ENCODE data around the gene GALNT2.

The GALNT2 gene

GRCh38 chr1:230287674-230288315, 220.8 kb downstream of the GALNT2 start:
- DNase-seq, result no peak

DNA sequence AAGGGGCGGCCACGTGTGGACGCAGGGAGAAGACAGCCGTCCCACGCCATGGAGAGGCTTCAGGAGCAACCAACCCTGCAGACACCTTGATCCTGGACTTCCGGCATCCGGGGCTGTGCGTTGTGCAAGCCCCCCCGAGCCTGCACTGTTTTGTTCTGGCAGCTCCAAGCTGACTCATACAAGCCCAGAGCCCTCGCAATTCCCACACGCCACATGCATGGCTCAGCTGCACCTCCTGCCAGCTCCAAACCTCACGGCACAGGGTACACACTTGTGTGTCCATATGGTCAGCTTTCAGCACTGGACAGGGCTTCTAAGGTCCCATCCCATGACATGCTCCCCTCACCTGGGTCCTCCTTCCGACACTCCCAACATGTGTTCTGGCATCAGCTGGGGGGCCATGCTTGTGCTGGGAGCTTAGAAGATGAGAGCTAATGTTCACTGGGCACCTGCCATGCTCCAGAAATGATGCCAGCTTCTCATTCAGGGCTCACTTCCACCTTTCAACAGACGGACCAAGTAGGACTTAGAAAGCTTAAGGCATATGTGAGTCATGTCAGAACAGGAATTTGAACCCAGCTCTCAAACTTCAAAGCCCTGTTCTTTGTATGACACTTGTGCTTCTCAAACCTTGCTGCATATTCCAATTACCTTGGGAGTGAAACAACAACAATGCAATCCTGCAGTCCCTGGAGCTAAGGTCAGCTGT, 221.8 kb downstream of the GALNT2 start:
- DNase-seq, result no peak

DNA sequence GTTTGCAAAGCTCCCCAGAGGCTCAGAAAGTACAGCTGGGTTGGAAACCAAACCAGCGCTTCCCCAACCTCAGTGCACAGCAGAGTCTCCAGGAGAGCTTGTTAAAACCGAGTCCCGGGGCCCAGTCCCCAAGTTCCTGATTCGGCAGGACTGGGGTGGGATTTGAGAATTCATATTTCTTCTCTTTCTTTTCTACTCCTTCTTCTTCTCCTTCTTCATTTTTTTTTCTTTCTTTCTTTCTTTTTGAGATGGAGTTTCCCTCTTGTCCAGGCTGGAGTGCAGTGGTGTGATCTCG, 222.3 kb downstream of the GALNT2 start:
- DNase-seq, result no peak

DNA sequence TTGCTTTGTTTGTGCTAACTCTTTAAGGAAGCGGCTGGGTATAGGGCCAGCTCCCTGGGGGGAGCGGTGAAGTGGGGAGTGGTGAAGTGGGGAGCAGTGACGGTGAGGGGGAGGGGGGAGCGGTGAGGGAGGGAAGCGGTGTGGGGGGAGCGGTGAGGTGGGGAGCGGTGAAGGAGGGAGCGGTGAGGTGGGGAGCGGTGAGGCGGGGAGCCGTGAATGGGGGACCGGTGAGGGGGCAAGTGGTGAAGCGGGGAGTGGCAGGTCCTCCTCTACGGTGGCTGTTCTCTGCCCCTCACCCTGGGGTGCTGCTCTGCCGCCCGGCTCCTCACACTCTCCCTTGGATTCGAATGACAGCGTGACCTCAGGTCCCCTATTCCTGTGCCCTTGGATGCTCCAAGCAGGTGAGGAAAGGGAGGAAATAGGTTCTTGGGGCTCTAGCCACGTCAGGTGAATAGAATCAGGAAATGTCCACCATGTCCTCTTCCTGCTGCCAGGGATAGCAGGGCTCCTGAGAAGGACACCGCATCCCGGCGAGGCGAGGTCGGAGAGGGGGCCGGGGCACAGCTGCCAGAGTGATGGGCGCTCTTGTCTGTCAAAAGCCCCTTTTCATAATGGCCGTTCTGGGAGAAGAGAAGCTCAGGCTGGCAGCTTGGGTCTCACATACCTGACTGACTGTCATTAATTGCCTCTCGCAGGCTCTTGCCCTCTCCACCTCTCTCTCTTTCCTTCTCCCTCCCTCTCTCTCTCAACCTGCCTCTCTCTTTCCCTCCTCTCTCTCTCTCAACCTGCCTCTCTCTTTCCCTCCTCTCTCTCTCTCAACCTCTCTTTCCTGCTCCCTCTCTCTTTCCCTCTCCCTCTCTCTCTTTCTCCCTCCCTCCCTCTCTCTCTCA, 224.9 kb downstream of the GALNT2 start:
- no peak for DNase-seq

- DNase-seq, result no peak
These were observed 225.8 kb downstream of the GALNT2 start for GRCh38 chr1:230292689-230293389.

GRCh38 chr1:230293390-230293700, 226.3 kb downstream of the GALNT2 start:
- no peak for DNase-seq

GRCh38 chr1:230295367-230295766, 228.3 kb downstream of the GALNT2 start:
- DNase-seq, result no peak

DNA sequence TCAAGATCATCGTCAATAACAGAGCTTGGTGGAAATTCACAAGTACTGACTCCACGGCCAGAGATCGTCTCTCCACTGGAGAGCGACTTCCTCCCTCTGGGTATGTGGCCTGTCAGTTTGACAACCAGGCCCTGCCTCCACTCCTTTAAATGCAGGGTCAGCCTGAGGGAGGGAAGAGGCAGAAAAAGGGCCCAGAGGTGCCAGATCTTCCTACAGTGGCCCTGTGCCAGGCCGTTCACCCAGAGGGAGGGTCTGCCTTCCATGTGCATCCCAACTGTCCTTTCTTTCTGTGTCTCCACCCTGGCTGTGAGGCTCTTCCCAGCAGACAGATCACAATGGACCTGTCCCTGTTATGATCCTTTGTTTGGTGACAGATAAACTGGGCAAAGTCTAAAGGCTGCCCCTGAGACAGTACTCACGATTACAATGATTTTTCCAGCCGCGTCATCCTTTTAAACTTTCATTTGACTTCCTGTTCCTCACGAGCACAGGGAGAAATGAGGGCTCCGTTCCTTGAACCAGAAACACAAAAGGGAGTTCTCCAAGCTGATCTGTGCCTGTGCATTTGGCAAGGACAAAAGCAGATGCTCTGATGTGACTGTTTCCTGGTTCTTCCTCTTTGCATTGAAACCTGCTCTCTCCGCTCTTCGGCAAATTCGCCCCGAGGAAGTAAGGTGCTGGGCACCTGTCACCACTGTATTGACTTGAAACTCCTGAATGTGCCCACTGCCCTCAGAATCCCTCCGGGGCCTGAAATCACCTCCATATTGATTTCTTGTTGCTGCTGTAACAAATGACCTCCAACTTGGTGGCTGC, 232.4 kb downstream of the GALNT2 start:
- no peak for DNase-seq

DNA sequence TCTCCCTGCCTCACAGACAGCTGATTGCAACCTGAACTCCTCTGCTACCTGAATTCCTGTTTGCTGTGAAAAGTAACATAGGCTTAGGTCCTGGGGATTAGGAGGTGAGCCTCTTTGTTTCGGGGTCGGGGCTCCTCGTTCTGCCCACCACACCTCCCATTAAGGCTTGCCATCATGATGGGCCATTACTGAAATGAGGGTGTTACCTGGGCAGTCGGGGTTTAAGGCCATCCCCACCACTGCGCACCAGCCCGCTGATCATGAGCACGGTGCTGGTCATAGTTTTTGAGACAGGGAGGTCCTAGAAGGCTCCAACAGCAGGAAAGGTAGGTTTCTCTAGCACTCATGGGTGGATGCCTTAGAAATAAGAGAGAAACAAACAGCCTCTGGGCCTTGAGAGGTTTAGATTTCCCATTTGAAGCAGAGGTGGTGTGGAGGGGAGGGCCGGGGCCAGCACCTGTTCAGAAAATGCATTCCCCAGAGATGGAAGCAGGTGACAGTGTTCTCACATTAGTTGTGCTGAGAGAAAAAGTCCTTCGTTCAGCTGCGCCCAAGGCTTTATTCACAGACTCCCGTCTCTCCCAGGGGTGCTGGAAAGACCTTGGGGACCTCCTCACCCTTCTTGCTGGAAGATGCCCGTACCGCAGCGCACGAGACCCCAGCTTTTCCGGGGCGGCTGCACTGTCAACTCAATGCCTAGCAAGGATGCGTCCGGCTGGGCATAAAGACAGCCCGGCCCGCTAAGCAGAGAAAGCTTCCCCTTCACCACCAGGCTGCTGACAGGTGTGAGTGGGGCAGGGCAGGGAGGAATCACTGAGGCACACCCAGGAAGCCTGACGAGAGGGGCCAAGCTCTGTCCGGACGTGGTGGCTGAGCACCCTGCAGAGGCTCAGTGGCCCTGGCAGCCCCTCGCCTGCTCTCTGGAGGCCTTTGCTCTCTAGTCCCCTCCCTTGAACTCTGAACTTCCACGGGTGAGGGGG, 233.6 kb downstream of the GALNT2 start:
- DNase-seq, result no peak

- no peak for DNase-seq
These were observed 234.3 kb downstream of the GALNT2 start for GRCh38 chr1:230301322-230301721.

- no peak for DNase-seq
These were observed 234.8 kb downstream of the GALNT2 start for GRCh38 chr1:230301822-230302221.

DNA sequence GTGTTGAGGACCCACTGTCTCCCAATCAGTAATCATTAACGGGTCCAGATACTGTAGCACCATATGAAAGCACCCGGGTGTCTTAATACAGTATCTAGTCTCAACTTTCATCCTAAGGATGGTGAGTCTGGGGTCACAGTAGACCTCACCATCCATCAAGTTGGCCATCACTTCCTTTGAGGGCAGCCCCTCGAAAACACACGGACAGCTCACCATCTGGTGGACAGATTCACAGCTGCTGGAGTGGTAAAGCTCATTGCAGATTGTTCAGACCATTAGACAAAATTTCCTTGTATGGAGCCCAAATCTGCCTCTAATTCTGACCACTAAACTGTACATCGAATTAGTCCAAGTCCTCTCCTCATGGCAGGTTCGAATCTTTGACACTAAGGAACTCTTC, 236.0 kb downstream of the GALNT2 start:
- no peak for DNase-seq

GRCh38 chr1:230303822-230304221, 236.8 kb downstream of the GALNT2 start:
- no peak for DNase-seq

DNA sequence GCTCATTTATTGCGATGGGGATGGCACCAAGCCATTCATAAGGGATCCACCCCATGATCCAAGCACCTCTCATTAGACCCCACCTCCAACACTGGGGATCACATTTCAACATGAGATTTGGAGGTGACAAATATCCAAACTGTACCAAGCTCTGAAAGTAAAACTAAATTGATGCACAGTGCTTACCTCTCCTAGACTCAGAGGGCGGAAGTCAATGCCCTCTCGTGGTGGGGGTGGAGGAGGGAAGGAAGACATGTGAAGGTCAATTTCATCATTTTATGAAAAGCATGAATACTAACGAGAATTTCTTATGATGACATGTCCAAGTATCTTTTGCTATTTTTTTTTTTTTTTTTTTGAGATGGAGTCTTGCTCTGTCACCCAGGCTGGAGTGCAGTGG, 239.1 kb downstream of the GALNT2 start:
- DNase-seq, result no peak

DNA sequence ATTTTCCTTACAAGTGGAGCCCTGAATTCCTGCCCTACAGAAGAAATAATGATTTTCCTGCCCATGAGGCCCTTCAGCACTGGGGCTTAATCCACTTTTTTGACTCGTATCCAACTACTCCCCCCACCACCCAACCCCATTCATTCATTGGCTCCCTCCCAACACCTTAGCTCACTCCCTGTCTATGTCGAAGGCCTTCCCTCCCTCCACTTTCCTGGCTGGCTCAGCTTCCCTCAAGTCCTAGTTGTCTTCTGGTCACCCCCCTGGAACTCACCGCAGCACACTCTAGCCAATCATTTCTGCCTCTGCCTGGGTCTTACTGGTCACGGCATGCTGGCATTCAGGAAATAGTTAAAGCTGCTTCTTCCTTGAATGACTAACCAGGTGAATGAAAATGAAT, 240.2 kb downstream of the GALNT2 start:
- no peak for DNase-seq

GRCh38 chr1:230308039-230308438, 241.0 kb downstream of the GALNT2 start:
- DNase-seq, result no peak

GRCh38 chr1:230308821-230309220, 241.8 kb downstream of the GALNT2 start:
- DNase-seq, result no peak

DNA sequence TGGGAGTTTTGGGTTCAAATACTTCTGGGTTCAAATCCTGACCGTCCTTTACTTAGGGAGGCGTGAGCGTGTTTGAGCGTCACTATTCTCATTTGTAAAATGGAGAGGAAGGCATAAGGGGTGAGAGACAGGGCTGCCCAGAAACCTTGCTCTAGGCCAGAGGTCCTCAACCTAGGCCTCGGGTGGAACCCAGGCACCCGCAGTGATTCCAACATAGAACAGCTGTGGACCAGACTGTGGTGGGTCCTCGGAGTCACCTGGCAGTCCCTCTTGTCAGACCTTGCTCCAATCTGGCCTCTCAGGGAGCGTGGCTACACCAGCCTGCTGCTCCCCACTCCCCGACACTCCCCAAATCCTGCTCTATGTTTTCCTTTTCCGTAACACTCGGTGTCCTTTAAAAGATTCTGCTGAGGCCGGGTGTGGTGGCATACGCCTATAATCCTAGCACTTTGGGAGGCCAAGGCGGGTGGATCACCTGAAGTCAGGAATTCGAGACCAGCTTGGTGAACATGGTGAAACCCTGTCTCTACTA, 242.7 kb downstream of the GALNT2 start:
- DNase-seq, result no peak

DNA sequence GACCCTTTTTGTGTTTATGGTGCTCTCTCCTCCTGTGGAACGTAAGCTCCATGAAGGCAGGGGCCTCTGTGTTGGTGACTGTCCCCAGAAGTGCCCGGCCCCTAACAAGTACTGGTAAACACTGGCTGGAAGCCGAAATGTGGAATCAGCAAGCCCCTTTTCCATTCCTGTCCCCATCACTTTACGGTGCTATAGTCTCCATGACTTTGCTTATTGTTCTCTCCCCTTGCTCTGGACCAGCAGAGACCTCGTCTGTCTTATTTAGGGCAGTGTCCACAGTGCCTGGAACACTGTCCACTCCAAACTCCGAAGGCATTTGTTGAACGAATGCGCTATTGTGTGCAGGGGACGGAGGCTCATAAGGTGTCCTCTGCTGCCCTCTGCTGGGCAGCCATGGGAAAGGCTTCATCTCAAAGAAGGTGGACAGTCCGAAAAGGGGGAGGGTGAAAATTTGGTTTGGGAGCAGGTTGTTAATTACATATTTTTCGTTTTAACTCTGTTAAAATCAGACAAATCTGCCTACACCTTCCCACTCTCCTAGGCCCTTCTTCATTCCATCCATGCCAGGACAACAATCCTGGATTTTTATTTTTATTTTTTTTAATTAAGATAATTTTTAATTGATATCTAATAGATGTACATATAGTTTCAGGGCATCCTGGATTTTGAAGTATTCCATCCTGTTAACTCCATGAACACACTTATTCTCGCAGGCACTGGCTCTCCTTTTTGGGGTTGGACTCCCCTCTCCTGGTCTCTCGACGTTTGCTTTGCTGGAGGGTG, 243.5 kb downstream of the GALNT2 start:
- DNase-seq, result peak in 3 of 4 experiments; percentile 10 to 57 (median 32)

- no peak for DNase-seq
These were observed 245.6 kb downstream of the GALNT2 start for GRCh38 chr1:230312676-230313075.
